Hepatocyte (in vitro differentiated cells): ENCODE data around the gene TNK2. TPM values are rescaled to one million over a fixed set of nuclear protein-coding genes. Genes with fewer than 3 reads are reported as not detected.
"Not testable (repeated sequence)": the region's sequence is repeated elsewhere in the genome, so short reads cannot be mapped to it uniquely, and the experiment has no call there.

Source experiments
- DNase-seq: peaks from one replicate; pipeline ENCODE4 v3.0.0-alpha.2; 2016; ENCODE audit warnings: low spot score
- H2AFZ ChIP-seq: fragments of 200-600 bp; sonication (generic); 2 replicates; pipeline ENCODE4 v1.6.0; 2016; ENCODE audit warnings: antibody characterized with exemption, mild to moderate bottlenecking
- H3K27ac ChIP-seq: fragments of 200-600 bp; sonication (generic); 2 replicates; pipeline ENCODE4 v1.5.1; 2016; ENCODE audit warnings: mild to moderate bottlenecking
- H3K27me3 ChIP-seq: fragments of 200-600 bp; sonication (generic); 2 replicates; pipeline ENCODE4 v1.6.1; 2016
- H3K36me3 ChIP-seq: fragments of 200-600 bp; sonication (generic); replicated peaks from 2 replicates; pipeline ENCODE4 v1.5.1; 2016; ENCODE audit warnings: low read depth; ENCODE audit not compliant: insufficient read depth
- H3K4me1 ChIP-seq: fragments of 200-600 bp; sonication (generic); 2 replicates; pipeline ENCODE4 v1.5.1; 2016; ENCODE audit warnings: mild to moderate bottlenecking, moderate library complexity; ENCODE audit not compliant: insufficient read depth
- H3K4me2 ChIP-seq: fragments of 200-600 bp; sonication (generic); 2 replicates; pipeline ENCODE4 v1.6.0; 2016
- H3K4me3 ChIP-seq: fragments of 200-600 bp; sonication (generic); 2 replicates; pipeline ENCODE4 v1.5.1; 2016; ENCODE audit warnings: mild to moderate bottlenecking
- H3K79me2 ChIP-seq: fragments of 200-600 bp; sonication (generic); 2 replicates; pipeline ENCODE4 v1.6.0; 2017; ENCODE audit warnings: mild to moderate bottlenecking
- H3K9me2 ChIP-seq: fragments of 200-600 bp; sonication (generic); replicated peaks from 2 replicates; pipeline ENCODE4 v1.6.0; 2017; ENCODE audit warnings: mild to moderate bottlenecking; ENCODE audit not compliant: insufficient read depth
- H3K9me3 ChIP-seq: fragments of 200-600 bp; sonication (generic); 2 replicates; pipeline ENCODE4 v1.5.1; 2016; ENCODE audit warnings: low read depth, mild to moderate bottlenecking
- H4K20me1 ChIP-seq: fragments of 200-600 bp; sonication (generic); 2 replicates; pipeline ENCODE4 v1.6.0; 2016; ENCODE audit warnings: mild to moderate bottlenecking; ENCODE audit not compliant: insufficient read depth, poor library complexity, severe bottlenecking
- CTCF ChIP-seq: fragments of 200-600 bp; sonication (generic); IDR thresholded peaks from 2 replicates; pipeline ENCODE4 v1.5.1; 2016; ENCODE audit warnings: antibody characterized with exemption, mild to moderate bottlenecking; ENCODE audit not compliant: poor library complexity
- EZH2 ChIP-seq: fragments of 200-600 bp; sonication (generic); IDR thresholded peaks from 2 replicates; pipeline ENCODE4 v1.6.1; 2016; ENCODE audit warnings: antibody characterized with exemption, mild to moderate bottlenecking, borderline replicate concordance
- EZH2phosphoT487 ChIP-seq: fragments of 200-600 bp; sonication (generic); IDR thresholded peaks from one replicate; pipeline ENCODE4 v1.6.1; 2018; ENCODE audit warnings: antibody characterized with exemption, mild to moderate bottlenecking, low read depth, moderate library complexity; ENCODE audit not compliant: unreplicated experiment, severe bottlenecking
- WGBS: methylation state at CpG from one replicate; pipeline ENCODE4 v1.1.6; 2016; ENCODE audit warnings: low lambda C conversion rate; ENCODE audit errors: missing lambda C conversion rate; 5-methylcytosine and 5-hydroxymethylcytosine counted together
- polyA plus RNA-seq: library from polyadenylated mRNA; unstranded; fragments of >200 nt; fragmentation: Nextera tagmentation; extraction: Ambion mirVana; gene quantifications from 2 replicates; pipeline ENCODE4 v1.2.1, GENCODE V29; 2016
- total RNA-seq: library from RNA; depleted of rRNA; stranded (reverse); fragments of >200 nt; gene quantifications from 2 replicates; pipeline ENCODE4 v1.2.3, GENCODE V29; 2014

TNK2 gene
- total RNA-seq (9.0 and 11.6 TPM in 2 replicates), polyA plus RNA-seq (5.9 and 6.7 TPM in 2 replicates)

- peak; percentile 68 for DNase-seq
- TF ChIP-seq CTCF (no peak), EZH2phosphoT487 (no peak), EZH2 (no peak)
- H3K27ac ChIP-seq: peak within 1 kb of the TSS; percentile 10
These were observed at the start of gene TNK2 for GRCh38 chr3:195907934-195908693. Gene TNK2 (minus strand): TSS chr3:195908551. CDS start chr3:195888588, 19,963 bp downstream.

DNA sequence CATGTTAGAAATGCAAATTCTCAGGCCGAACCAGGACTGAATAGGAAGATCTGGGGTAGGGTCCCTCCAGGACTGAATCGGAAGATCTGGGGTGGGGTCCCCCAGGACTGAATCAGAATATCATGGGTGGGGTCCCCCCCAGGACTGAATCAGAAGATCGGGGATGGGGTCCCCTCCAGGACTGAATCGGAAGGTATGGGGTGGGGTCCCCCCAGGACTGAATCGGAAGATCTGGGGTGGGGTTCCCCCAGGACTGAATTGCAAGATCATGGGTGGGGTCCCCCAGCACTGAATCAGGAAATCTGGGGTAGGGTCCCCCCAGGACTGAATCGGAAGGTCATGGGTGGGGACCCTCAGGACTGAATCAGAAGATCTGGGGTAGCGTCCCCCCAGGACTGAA, 48.2 kb upstream of the TNK2 start:
- no peaks in the 10 kb centered on the region for H4K20me1 ChIP-seq
- peaks cover 5% of the 10 kb centered on the region for H3K4me1 ChIP-seq
- no peaks in the 10 kb centered on the region for H3K27me3 ChIP-seq
- WGBS: 94% methylated on average over 4 of the region's 7 CpGs
- H3K79me2 ChIP-seq: peaks cover 2% of the 10 kb centered on the region
- H3K9me2 ChIP-seq: no peaks in the 10 kb centered on the region
- no peak overlapping the region for H3K4me3 ChIP-seq
- no peak overlapping the region for H3K27ac ChIP-seq
- no peak overlapping the region for H2AFZ ChIP-seq
- no peaks in the 10 kb centered on the region for H3K36me3 ChIP-seq
- DNase-seq: no peak
- H3K4me2 ChIP-seq: no peak overlapping the region
- TF ChIP-seq EZH2: no peak
- H3K9me3 ChIP-seq: no peaks in the 10 kb centered on the region

More at GRCh38 chr3:195907934-195908693, at the start of gene TNK2:
- H3K9me2 ChIP-seq: no peaks in the 10 kb centered on the region
- peak within 1 kb of the TSS; percentile 88 for H3K4me3 ChIP-seq
- H3K4me1 ChIP-seq: peaks cover 31% of the 10 kb centered on the region
- peaks cover 49% of the 10 kb centered on the region for H3K79me2 ChIP-seq
- H3K36me3 ChIP-seq: no peaks in the 10 kb centered on the region
- H3K27me3 ChIP-seq: no peaks in the 10 kb centered on the region
- H4K20me1 ChIP-seq: peaks cover 16% of the 10 kb centered on the region
- H2AFZ ChIP-seq: peak within 1 kb of the TSS; percentile 66
- WGBS: 6% methylated on average over 31 of the region's 35 CpGs
- H3K4me2 ChIP-seq: peak within 1 kb of the TSS; percentile 100
- no peaks in the 10 kb centered on the region for H3K9me3 ChIP-seq

DNA sequence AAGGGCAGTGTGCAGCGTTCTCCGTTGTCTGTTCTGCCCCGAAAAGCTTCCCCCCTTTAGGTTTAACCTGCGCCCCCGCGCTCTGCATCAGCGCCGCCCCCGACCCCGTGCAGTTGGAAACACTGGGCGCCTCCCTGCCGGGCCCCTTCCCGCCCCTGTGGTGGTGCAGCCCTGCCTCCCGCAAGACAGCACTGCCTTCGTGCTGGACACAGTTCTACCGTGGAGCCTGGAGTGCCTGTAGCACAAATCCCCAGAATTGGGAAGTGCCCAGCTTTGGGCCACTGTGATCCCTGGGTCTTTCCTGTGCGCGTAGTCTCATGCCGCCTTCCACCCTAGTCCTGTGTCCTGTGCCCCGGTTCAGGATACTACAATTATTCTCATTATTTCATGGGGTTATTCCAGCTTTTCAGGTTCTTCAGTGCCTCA, 47.1 kb upstream of the TNK2 start:
- Histone ChIP-seq H3K27ac (peak overlapping the region; percentile 37), H3K4me2 (peak overlapping the region; percentile 73)
- not testable (repeated sequence) for H3K36me3 ChIP-seq, H3K4me3 ChIP-seq, H3K9me2 ChIP-seq, H2AFZ ChIP-seq, H3K27me3 ChIP-seq, H3K4me1 ChIP-seq, H4K20me1 ChIP-seq, H3K9me3 ChIP-seq, DNase-seq, H3K79me2 ChIP-seq
- 47% methylated on average over 14 of the region's 20 CpGs for WGBS

DNA sequence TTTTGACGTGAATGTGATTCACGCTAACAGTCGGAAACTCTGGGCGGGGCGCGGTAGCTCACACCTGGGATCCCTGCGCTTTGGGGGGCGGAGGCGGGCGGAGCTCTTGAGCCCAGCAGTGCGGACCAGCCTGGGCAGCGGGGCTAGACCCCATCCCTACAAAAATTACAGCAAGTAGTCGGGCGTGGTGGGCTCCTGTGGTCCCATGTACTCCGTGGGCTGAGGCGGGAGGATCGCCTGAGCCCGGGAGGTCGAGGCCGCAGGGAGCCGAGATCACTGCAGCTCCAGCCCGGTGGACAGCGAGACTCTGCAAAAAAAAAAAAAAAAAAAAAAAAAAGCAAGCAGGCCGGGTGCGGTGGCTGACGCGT, 46.4 kb upstream of the TNK2 start:
- WGBS: 2% methylated on average over 14 of the region's 27 CpGs
- not testable (repeated sequence) for DNase-seq, H3K27me3 ChIP-seq, H3K36me3 ChIP-seq, H3K9me2 ChIP-seq, H3K9me3 ChIP-seq, H3K79me2 ChIP-seq, H4K20me1 ChIP-seq, H3K4me1 ChIP-seq
- Histone ChIP-seq H2AFZ (peak overlapping the region; percentile 60), H3K4me3 (peak overlapping the region; percentile 72), H3K4me2 (peak overlapping the region; percentile 78), H3K27ac (peak overlapping the region; percentile 83)

DNA sequence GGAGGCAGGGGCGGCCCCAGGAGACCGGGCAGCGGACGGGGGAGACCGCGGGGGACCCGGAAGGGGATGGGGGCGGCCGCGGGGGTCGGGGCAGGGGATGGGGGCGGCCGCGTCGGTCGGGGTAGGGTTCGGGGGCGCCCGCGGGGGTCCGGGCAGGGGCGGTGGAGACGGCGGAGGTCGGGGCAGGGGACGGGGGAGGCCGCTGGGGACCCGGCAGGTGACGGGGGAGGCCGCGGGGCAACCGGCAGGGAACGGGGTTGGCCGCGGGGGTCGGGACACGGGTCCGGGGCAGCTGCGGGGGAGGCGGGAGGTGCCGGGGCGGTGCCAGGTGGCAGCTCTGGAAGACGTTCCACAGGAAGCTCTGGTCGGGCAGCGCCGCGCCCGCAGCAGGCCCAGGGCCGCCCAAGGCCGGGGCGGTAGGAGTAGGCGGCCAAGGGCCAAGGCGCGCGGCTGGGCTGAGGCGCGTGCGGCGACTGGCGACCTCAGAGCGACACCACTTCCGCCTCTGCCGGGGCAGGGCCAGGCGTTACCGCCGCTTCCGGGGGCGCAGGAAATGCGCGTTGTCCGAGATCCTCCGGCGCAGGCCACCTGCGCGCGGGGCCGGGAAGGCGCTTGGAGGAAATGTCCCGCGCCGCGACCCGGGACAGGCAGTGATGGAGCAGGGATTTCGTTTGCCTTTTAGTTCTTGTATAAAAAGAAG, 45.9 kb upstream of the TNK2 start:
- Histone ChIP-seq H3K4me3 (peak overlapping the region; percentile 72), H3K27ac (peak overlapping the region; percentile 83), H3K4me2 (peak overlapping the region; percentile 78), H2AFZ (peak overlapping the region; percentile 60)
- 0% methylated on average over 21 of the region's 84 CpGs for WGBS
- not testable (repeated sequence) for H3K4me1 ChIP-seq, H3K79me2 ChIP-seq, H4K20me1 ChIP-seq, H3K9me3 ChIP-seq, H3K9me2 ChIP-seq, H3K27me3 ChIP-seq, H3K36me3 ChIP-seq
- peak; percentile 84 for DNase-seq

GRCh38 chr3:195952590-195952989, 44.2 kb upstream of the TNK2 start:
- not testable (repeated sequence) for H3K4me3 ChIP-seq, H3K36me3 ChIP-seq, H3K9me2 ChIP-seq, H3K4me2 ChIP-seq, H3K79me2 ChIP-seq, H3K9me3 ChIP-seq, H3K4me1 ChIP-seq, H3K27me3 ChIP-seq, H4K20me1 ChIP-seq, H3K27ac ChIP-seq, DNase-seq, H2AFZ ChIP-seq
- 54% methylated on average over 7 of the region's 10 CpGs for WGBS

DNA sequence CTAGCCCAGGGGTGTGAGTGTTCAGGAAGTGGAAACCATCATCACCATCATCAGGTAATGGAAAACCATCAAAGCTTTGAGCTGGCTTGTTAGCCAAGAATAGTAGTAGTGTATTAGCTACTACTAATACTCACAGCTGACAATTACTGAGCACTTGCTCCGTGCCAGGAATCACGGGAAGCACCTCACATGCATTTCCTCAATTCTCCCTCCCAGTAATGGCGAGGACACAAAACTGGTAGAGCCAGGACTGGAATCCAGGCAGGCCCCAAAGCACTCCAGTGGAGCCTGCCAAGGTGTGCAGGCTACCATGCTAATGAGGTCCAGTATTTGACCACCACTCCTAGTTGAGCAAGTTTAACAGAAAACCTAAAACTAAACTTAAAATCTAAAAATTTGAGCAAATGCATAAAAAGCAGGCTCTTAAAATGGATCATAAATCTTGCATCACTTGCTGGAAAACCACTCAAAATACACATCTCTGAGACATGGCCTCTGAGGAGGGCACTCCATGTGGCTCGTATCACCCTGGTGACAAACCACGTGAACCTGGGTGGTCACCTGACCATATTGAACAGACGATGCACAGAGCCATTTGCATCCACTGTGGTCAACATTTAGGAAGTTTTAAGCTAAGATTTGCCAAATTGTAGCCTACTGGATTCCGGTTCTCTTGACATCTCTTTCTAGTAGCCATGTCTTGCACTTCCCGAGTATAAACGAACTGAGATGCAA, 43.3 kb upstream of the TNK2 start:
- H3K9me3 ChIP-seq, H3K9me2 ChIP-seq, DNase-seq, H3K27ac ChIP-seq, H3K4me2 ChIP-seq, H2AFZ ChIP-seq, H4K20me1 ChIP-seq, H3K4me1 ChIP-seq, H3K27me3 ChIP-seq, H3K79me2 ChIP-seq, H3K36me3 ChIP-seq, H3K4me3 ChIP-seq: not testable (repeated sequence)
- 84% methylated on average over 9 of the region's 9 CpGs for WGBS
